ENCODE measurements around the gene TMEM256.

Gene TMEM256

GRCh38 chr17:7428557-7428956 lies 24.7 kb upstream of the TMEM256 start, which contains the start of gene SPEM3:
Gene SPEM3 (plus strand): TSS chr17:7428857. CDS start chr17:7428903, 46 bp downstream.
- no peak within 1 kb of the TSS for H3K4me3 ChIP-seq (ENCODE audit: control insufficient read depth, low read depth, low read length)
- no peak for TF ChIP-seq CTCF (conservative IDR thresholded peaks at IDR 0.05; ENCODE audit: control insufficient read depth, insufficient read depth, low read depth, low read length)
- no peak for DNase-seq (ENCODE audit: low read depth)

GRCh38 chr17:7427549-7427948 lies 23.7 kb upstream of the TMEM256 start:
- no peak for TF ChIP-seq CTCF (conservative IDR thresholded peaks at IDR 0.05; ENCODE audit: control insufficient read depth, insufficient read depth, low read depth, low read length)
- DNase-seq (ENCODE audit: low read depth) = no peak
- H3K4me3 ChIP-seq (ENCODE audit: control insufficient read depth, low read depth, low read length) = no peak overlapping the region

GRCh38 chr17:7426896-7427489 lies 23.1 kb upstream of the TMEM256 start:
- H3K4me3 ChIP-seq (ENCODE audit: control insufficient read depth, low read depth, low read length) = no peak overlapping the region
- DNase-seq (ENCODE audit: low read depth) = no peak
- TF ChIP-seq CTCF (conservative IDR thresholded peaks at IDR 0.05; ENCODE audit: control insufficient read depth, insufficient read depth, low read depth, low read length) = no peak

- no peak for TF ChIP-seq CTCF (conservative IDR thresholded peaks at IDR 0.05; ENCODE audit: control insufficient read depth, insufficient read depth, low read depth, low read length)
- no peak for DNase-seq (ENCODE audit: low read depth)
- no peak overlapping the region for H3K4me3 ChIP-seq (ENCODE audit: control insufficient read depth, low read depth, low read length)
Observed at GRCh38 chr17:7426203-7426863, 22.4 kb upstream of the TMEM256 start.

- TF ChIP-seq CTCF (conservative IDR thresholded peaks at IDR 0.05; ENCODE audit: control insufficient read depth, insufficient read depth, low read depth, low read length) = no peak
- H3K4me3 ChIP-seq (ENCODE audit: control insufficient read depth, low read depth, low read length) = no peak overlapping the region
- DNase-seq (ENCODE audit: low read depth) = no peak
Observed at GRCh38 chr17:7425756-7426155, 21.9 kb upstream of the TMEM256 start.

GRCh38 chr17:7425316-7425715 lies 21.4 kb upstream of the TMEM256 start, which contains the start of gene SPEM2:
Gene SPEM2 (plus strand): TSS chr17:7425616. CDS start chr17:7425689, 73 bp downstream.
- H3K4me3 ChIP-seq (ENCODE audit: control insufficient read depth, low read depth, low read length) = no peak within 1 kb of the TSS
- no peak for DNase-seq (ENCODE audit: low read depth)
- TF ChIP-seq CTCF (conservative IDR thresholded peaks at IDR 0.05; ENCODE audit: control insufficient read depth, insufficient read depth, low read depth, low read length) = no peak

All from fibroblast of mammary gland (primary cell).